ENCODE measurements around the gene SCUBE3. TPM values are rescaled to one million over a fixed set of nuclear protein-coding genes. Genes with fewer than 3 reads are reported as not detected.

SCUBE3 gene
- total RNA-seq, 1 donor, result 26.8 TPM

- H3K4me3 ChIP-seq (ENCODE audit: low read depth, low read length), result no peak overlapping the region
- no peak for DNase-seq (ENCODE audit: low read depth)
- TF ChIP-seq CTCF (IDR thresholded peaks at IDR 0.05; ENCODE audit: insufficient read depth, low read depth, low read length), result no peak
Observed at GRCh38 chr6:35167505-35167904, 46.3 kb upstream of the SCUBE3 start.

GRCh38 chr6:35168461-35168861 lies 45.3 kb upstream of the SCUBE3 start:
- DNase-seq (ENCODE audit: low read depth), result no peak
- TF ChIP-seq CTCF (IDR thresholded peaks at IDR 0.05; ENCODE audit: insufficient read depth, low read depth, low read length), result no peak
- no peak overlapping the region for H3K4me3 ChIP-seq (ENCODE audit: low read depth, low read length)

GRCh38 chr6:35170166-35170565 lies 43.6 kb upstream of the SCUBE3 start:
- no peak for DNase-seq (ENCODE audit: low read depth)
- no peak overlapping the region for H3K4me3 ChIP-seq (ENCODE audit: low read depth, low read length)
- no peak for TF ChIP-seq CTCF (IDR thresholded peaks at IDR 0.05; ENCODE audit: insufficient read depth, low read depth, low read length)

GRCh38 chr6:35170891-35171290 lies 42.9 kb upstream of the SCUBE3 start:
- DNase-seq (ENCODE audit: low read depth), result no peak
- H3K4me3 ChIP-seq (ENCODE audit: low read depth, low read length), result no peak overlapping the region
- no peak for TF ChIP-seq CTCF (IDR thresholded peaks at IDR 0.05; ENCODE audit: insufficient read depth, low read depth, low read length)

GRCh38 chr6:35173044-35173426 lies 40.7 kb upstream of the SCUBE3 start:
- no peak for TF ChIP-seq CTCF (IDR thresholded peaks at IDR 0.05; ENCODE audit: insufficient read depth, low read depth, low read length)
- no peak overlapping the region for H3K4me3 ChIP-seq (ENCODE audit: low read depth, low read length)
- no peak for DNase-seq (ENCODE audit: low read depth)

GRCh38 chr6:35173427-35174087 lies 40.2 kb upstream of the SCUBE3 start:
- H3K4me3 ChIP-seq (ENCODE audit: low read depth, low read length), result no peak overlapping the region
- peak; percentile 31 for DNase-seq (ENCODE audit: low read depth)
- TF ChIP-seq CTCF (IDR thresholded peaks at IDR 0.05; ENCODE audit: insufficient read depth, low read depth, low read length), result no peak

GRCh38 chr6:35174088-35174434 lies 39.7 kb upstream of the SCUBE3 start:
- no peak overlapping the region for H3K4me3 ChIP-seq (ENCODE audit: low read depth, low read length)
- no peak for TF ChIP-seq CTCF (IDR thresholded peaks at IDR 0.05; ENCODE audit: insufficient read depth, low read depth, low read length)
- DNase-seq (ENCODE audit: low read depth), result no peak

All from fibroblast of villous mesenchyme (primary cell).